PC-3 (cell line): ENCODE measurements around the gene TMPO. TPM values are rescaled to one million over a fixed set of nuclear protein-coding genes. Genes with fewer than 3 reads are reported as not detected.
"Not testable (repeated sequence)": the region's sequence is repeated elsewhere in the genome, so short reads cannot be mapped to it uniquely, and the experiment has no call there.

Experiments used
- ATAC-seq: fragments of 200-7000 bp; cut with Tn5 transposase; 2 replicates; pipeline ENCODE4 v1.9.1; 2020; ENCODE audit warnings: mild to moderate bottlenecking, moderate library complexity
- BruUV-seq: library from RNA; stranded (reverse); fragments of 400-500 nt; replicated peaks from 2 replicates; lab custom pipeline; 2021; lab: Mats Ljungman, UMichigan
- CTCF ChIA-PET: fragments of 300-600 bp; sonication (Branson Sonifier 250); formaldehyde crosslinking; loops from one replicate; lab custom pipeline; 2022; ENCODE audit warnings: antibody characterized with exemption; lab: Charles Lee
- POLR2A ChIA-PET: fragments of 300-600 bp; sonication (Branson Sonifier 250); formaldehyde crosslinking; loops from one replicate; lab custom pipeline; 2022; ENCODE audit warnings: antibody characterized with exemption; ENCODE audit not compliant: unreplicated experiment; lab: Charles Lee
- DNase-seq: peaks from one replicate; pipeline ENCODE4 v3.0.0-alpha.2; 2015
- H2AFZ ChIP-seq: fragments of 300-600 bp; sonication (generic); 2 replicates; pipeline ENCODE4 v1.6.0; 2016; ENCODE audit warnings: antibody characterized with exemption, low read length
- H3F3A ChIP-seq: fragments of 300-600 bp; sonication (generic); one replicate; pipeline ENCODE4 v1.6.0; 2017; ENCODE audit warnings: antibody characterized with exemption, low read length, control low read depth, mild to moderate bottlenecking; ENCODE audit not compliant: unreplicated experiment
- H3K27ac ChIP-seq: fragments of 300-600 bp; sonication (generic); 2 replicates; pipeline ENCODE4 v1.5.1; 2016; ENCODE audit warnings: mild to moderate bottlenecking, low read length
- H3K27me3 ChIP-seq: fragments of 300-600 bp; sonication (generic); 2 replicates; pipeline ENCODE4 v1.6.1; 2016; ENCODE audit warnings: low read length, mixed read lengths
- H3K36me3 ChIP-seq: fragments of 300-600 bp; sonication (generic); 2 replicates; pipeline ENCODE4 v1.6.1; 2016; ENCODE audit warnings: low read depth, mixed run types, low read length, mixed read lengths
- H3K4me1 ChIP-seq: fragments of 300-600 bp; sonication (generic); 2 replicates; pipeline ENCODE4 v1.5.1; 2016; ENCODE audit warnings: low read length; ENCODE audit not compliant: insufficient read depth
- H3K4me2 ChIP-seq: fragments of 300-600 bp; sonication (generic); 2 replicates; pipeline ENCODE4 v1.6.0; 2016; ENCODE audit warnings: low read length
- H3K4me3 ChIP-seq: fragments of 300-600 bp; sonication (generic); 2 replicates; pipeline ENCODE4 v1.5.1; 2016; ENCODE audit warnings: mild to moderate bottlenecking, low read length, mixed read lengths
- H3K79me2 ChIP-seq: fragments of 300-600 bp; sonication (generic); 2 replicates; pipeline ENCODE4 v1.6.1; 2017; ENCODE audit warnings: low read length, mixed read lengths
- H3K9ac ChIP-seq: fragments of 300-600 bp; sonication (generic); 2 replicates; pipeline ENCODE4 v1.6.0; 2016; ENCODE audit warnings: mild to moderate bottlenecking, low read length
- H3K9me2 ChIP-seq: fragments of 300-600 bp; sonication (generic); replicated peaks from 2 replicates; pipeline ENCODE4 v1.6.1; 2016; ENCODE audit warnings: mixed run types, low read length, mixed read lengths
- H3K9me3 ChIP-seq: fragments of 300-600 bp; sonication (generic); 2 replicates; pipeline ENCODE4 v1.6.1; 2016; ENCODE audit warnings: low read length, mixed read lengths
- H4K20me1 ChIP-seq: fragments of 300-600 bp; sonication (generic); 2 replicates; pipeline ENCODE4 v1.6.1; 2016; ENCODE audit warnings: low read length, mixed read lengths
- EZH2 ChIP-seq: fragments of 300-600 bp; sonication (generic); IDR thresholded peaks from one replicate; pipeline ENCODE4 v1.6.1; 2017; ENCODE audit warnings: antibody characterized with exemption, mild to moderate bottlenecking, low read length; ENCODE audit not compliant: unreplicated experiment
- EZH2phosphoT487 ChIP-seq: fragments of 300-600 bp; sonication (generic); IDR thresholded peaks from 2 replicates; pipeline ENCODE4 v1.6.1; 2018; ENCODE audit warnings: mild to moderate bottlenecking, antibody characterized with exemption, low read length, borderline replicate concordance
- intact Hi-C: fragments of 100-400 bp; cut with micrococcal nuclease; formaldehyde crosslinking; loops from 2 replicates; pipeline ENCODE4 v1.9.0; 2023
- total RNA-seq: library from RNA; depleted of rRNA; stranded (reverse); fragments of >200 nt; gene quantifications from 2 replicates; pipeline ENCODE4 v1.2.3, GENCODE V29; 2014
- TF ChIP-seq, protein P1 (sequence below): fragments of 300-600 bp; sonication (generic); conservative IDR thresholded peaks from 2 replicates; pipeline ENCODE4 v1.5.1; 2017; ENCODE audit warnings: antibody characterized with exemption, low read depth, mild to moderate bottlenecking, low read length

Gene TMPO
- total RNA-seq, 1 experiment from 2014 or later, result 160 TPM

DNA sequence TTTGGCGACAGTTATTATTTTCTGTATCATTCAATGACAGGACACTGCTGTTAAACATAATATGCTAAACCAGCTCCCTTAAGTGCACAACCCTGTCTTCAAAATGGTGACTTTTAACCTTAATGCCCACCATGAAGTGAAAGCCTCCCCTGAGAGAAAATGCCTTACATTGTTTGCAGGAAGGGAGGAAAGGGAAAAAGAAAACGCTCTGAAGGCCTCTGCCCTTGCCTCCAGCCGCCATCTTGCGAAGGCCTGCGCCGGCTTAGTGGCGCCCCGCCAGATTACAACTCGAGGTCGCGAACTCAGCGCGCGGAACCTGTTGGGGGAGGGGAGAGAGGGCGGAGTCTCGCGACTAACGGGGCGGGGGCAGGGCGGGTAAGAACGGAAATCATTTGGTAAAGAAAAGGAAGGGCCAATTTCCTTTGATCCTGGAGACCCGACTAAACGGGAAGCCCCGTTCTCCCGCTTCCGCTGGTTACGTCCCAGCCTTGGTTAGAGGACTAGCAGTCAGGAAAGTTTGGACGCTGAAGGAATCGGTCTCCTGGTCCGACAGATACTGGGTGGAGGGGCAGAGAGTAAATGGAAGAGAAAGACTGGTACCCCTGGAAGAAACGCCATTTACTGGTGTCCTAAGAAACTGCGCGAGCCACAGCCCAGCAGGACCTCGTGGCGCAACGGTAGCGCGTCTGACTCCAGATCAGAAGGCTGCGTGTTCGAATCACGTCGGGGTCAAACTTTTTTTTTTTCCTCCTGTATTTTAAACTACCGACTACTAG lies 11.6 kb upstream of the TMPO start:
- Histone ChIP-seq H3K9me3 (no peaks in the 10 kb centered on the region), H3K4me2 (peak overlapping the region; percentile 94), H3F3A (no peaks in the 10 kb centered on the region), H3K79me2 (no peaks in the 10 kb centered on the region), H3K36me3 (no peaks in the 10 kb centered on the region), H2AFZ (peak overlapping the region; percentile 98), H3K9me2 (no peaks in the 10 kb centered on the region), H3K4me3 (peak overlapping the region; percentile 83), H3K9ac (peak overlapping the region; percentile 82), H4K20me1 (no peaks in the 10 kb centered on the region), H3K27me3 (no peaks in the 10 kb centered on the region), H3K27ac (peak overlapping the region; percentile 88), H3K4me1 (peaks cover 13% of the 10 kb centered on the region)
- DNase-seq (peak; percentile 89), ATAC-seq (peak; percentile 64)
- POLR2A ChIA-PET, result no interaction called here
- intact Hi-C loops, result loop anchor here (1.0 to 2.0 kb wide), 4 partner anchors 12 to 141 kb away; partner anchors contain the start of genes APAF1, IKBIP, SLC25A3 and TMPO
- TSS peak; percentile 52 for BruUV-seq
- TF ChIP-seq, protein P1, sequence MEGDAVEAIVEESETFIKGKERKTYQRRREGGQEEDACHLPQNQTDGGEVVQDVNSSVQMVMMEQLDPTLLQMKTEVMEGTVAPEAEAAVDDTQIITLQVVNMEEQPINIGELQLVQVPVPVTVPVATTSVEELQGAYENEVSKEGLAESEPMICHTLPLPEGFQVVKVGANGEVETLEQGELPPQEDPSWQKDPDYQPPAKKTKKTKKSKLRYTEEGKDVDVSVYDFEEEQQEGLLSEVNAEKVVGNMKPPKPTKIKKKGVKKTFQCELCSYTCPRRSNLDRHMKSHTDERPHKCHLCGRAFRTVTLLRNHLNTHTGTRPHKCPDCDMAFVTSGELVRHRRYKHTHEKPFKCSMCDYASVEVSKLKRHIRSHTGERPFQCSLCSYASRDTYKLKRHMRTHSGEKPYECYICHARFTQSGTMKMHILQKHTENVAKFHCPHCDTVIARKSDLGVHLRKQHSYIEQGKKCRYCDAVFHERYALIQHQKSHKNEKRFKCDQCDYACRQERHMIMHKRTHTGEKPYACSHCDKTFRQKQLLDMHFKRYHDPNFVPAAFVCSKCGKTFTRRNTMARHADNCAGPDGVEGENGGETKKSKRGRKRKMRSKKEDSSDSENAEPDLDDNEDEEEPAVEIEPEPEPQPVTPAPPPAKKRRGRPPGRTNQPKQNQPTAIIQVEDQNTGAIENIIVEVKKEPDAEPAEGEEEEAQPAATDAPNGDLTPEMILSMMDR, result no peak
- CTCF ChIA-PET, result no interaction called here

DNA sequence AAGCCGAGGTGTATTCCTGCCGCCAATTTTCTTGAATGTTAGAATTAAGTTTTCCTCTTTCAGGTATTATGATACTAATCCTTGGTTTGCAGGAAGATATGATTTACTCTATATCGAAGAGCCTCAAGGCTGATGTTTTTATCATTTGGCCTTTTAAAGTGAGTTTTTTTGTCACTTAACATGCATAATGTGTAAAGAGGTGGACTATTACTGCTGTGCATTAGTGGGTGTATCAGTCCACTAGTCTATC lies 11.1 kb upstream of the TMPO start:
- Histone ChIP-seq H3K27me3 (no peaks in the 10 kb centered on the region), H3K9me3 (no peaks in the 10 kb centered on the region), H2AFZ (peak overlapping the region; percentile 98), H3K36me3 (no peaks in the 10 kb centered on the region), H3K79me2 (no peaks in the 10 kb centered on the region), H4K20me1 (no peaks in the 10 kb centered on the region), H3K27ac (no peak overlapping the region), H3K4me1 (peaks cover 13% of the 10 kb centered on the region), H3K9me2 (no peaks in the 10 kb centered on the region), H3K9ac (peak overlapping the region; percentile 82; the same call in 1 of the 2 replicates), H3F3A (no peaks in the 10 kb centered on the region), H3K4me3 (peak overlapping the region; percentile 83), H3K4me2 (peak overlapping the region; percentile 94)
- BruUV-seq, result no TSS peak
- ChIA-PET POLR2A (no interaction called here), CTCF (no interaction called here)
- no peak for DNase-seq
- intact Hi-C loops, result no loop called here
- no peak for TF ChIP-seq EZH2
- TF ChIP-seq, protein P1, result no peak
- no peak for TF ChIP-seq EZH2phosphoT487
- ATAC-seq, result no peak

GRCh38 chr12:98509063-98509462 lies 6.3 kb upstream of the TMPO start:
- Histone ChIP-seq H3K27ac (no peak overlapping the region), H3K9me3 (no peaks in the 10 kb centered on the region), H3K4me2 (no peak overlapping the region), H2AFZ (no peak overlapping the region), H3F3A (no peaks in the 10 kb centered on the region), H3K79me2 (peaks cover 14% of the 10 kb centered on the region), H3K9me2 (no peaks in the 10 kb centered on the region), H3K4me3 (no peak overlapping the region), H3K4me1 (peaks cover 24% of the 10 kb centered on the region), H3K27me3 (no peaks in the 10 kb centered on the region), H3K9ac (no peak overlapping the region), H3K36me3 (no peaks in the 10 kb centered on the region), H4K20me1 (no peaks in the 10 kb centered on the region)
- ChIA-PET POLR2A (no interaction called here), CTCF (no interaction called here)
- intact Hi-C loops, result no loop called here
- TF ChIP-seq EZH2 (no peak), EZH2phosphoT487 (no peak)
- TF ChIP-seq, protein P1, result no peak
- ATAC-seq (no peak), DNase-seq (no peak)
- BruUV-seq, result no TSS peak

GRCh38 chr12:98511806-98512205 lies 3.6 kb upstream of the TMPO start:
- H3K4me2 ChIP-seq, H3K9ac ChIP-seq, CTCF ChIA-PET, BruUV-seq, H3K4me3 ChIP-seq, DNase-seq, H3K9me2 ChIP-seq, ATAC-seq, H3F3A ChIP-seq, H3K27ac ChIP-seq, H3K27me3 ChIP-seq, H2AFZ ChIP-seq, H4K20me1 ChIP-seq, H3K9me3 ChIP-seq, intact Hi-C loops, POLR2A ChIA-PET, H3K36me3 ChIP-seq: not testable (repeated sequence)
- peaks cover 14% of the 10 kb centered on the region for H3K4me1 ChIP-seq
- H3K79me2 ChIP-seq, result peaks cover 40% of the 10 kb centered on the region
